NCI-H1694 treated with DMSO at 0.1 percent for 48 hours (cell line): ENCODE measurements around the gene CLSTN1.
"Not testable (repeated sequence)": the region's sequence is repeated elsewhere in the genome, so short reads cannot be mapped to it uniquely, and the experiment has no call there.

Experiments
- DNase-seq: peaks from one replicate; lab custom pipeline; 2025; lab: John Stamatoyannopoulos, UW

Gene CLSTN1

DNA sequence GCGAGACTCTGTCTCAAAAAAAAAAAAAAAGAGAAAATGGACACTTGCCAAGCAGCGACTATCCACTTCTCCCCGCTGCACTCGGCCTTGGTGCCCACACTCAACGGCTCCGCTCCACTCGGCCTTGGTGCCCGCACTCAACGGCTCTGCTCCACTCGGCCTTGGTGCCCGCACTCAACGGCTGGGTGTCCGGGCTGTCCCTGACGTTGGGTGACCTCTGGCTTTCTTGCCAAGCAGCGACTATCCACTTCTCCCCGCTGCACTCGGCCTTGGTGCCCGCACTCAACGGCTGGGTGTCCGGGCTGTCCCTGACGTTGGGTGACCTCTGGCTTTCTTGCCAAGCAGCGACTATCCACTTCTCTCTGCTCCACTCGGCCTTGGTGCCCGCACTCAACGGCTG lies 61.3 kb downstream of the CLSTN1 start:
- DNase-seq, result not testable (repeated sequence)

DNA sequence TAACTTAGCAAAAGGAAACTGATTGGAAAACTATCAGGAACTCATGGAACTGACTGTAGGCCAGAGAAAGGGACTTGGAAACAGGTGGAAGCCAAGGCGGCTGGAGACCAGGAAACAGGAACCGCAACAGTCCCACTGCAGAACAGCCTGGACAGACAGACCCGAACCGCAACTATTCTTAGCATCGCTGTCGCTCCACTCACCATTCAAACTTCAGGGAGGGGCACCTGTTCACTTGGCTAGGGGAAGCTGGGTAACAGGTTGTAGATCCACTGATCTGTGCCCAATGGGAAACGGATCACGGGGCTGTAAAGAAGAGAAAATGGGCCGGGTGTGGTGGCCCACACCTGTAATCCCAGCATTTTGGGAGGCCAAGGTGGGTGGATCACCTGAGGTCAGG lies 61.9 kb downstream of the CLSTN1 start:
- DNase-seq, result no peak

- no peak for DNase-seq
Observed at GRCh38 chr1:9760824-9761223, 62.9 kb downstream of the CLSTN1 start.

DNA sequence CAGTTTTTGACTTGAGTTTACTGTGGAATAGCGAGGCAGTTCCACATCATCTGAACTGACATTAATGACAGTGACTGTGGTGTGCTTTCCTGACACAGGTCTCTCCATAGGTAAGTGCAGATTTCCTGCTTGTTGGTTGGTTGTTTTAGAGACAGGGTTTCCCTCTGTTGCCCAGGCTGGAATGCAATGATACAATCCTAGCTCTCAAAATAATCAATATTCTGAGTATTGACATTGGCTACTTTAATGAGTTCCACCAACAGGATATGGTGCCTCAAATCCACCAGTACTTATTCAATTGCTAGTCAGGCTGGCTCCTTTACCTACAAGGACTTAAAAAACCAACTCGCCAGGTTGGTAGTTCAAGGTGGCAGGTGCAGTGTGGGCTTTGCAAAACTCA lies 63.8 kb downstream of the CLSTN1 start:
- DNase-seq, result no peak

- no peak for DNase-seq
Observed at GRCh38 chr1:9758559-9759121, 65.1 kb downstream of the CLSTN1 start.

DNA sequence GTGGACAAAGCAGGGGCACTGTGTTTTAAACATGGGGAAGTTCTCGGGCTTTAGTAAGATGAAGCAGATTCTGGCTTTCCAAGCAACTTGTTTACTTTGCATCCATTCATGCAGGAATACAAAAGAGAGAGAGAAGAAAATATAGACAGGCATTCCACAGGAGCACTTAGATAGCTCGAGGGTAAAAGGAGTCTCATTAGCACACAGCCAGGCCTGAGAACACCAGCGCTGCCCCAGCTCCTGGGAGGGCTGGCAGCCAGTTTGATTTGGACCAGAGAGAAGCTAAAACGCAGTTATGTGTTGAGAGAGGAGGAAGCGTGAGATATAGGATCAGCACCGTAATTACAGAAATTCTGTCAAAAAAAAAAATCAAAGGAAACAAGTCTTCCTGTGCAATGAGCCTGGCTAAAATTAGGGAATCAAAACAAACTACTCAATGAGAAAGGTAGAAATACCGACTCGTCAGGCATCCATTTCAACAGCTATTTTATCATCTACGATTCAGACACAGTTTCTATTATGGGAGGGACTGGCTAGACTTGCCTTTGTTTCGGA lies 68.2 kb downstream of the CLSTN1 start:
- DNase-seq, result no peak

GRCh38 chr1:9753121-9753531 lies 70.6 kb downstream of the CLSTN1 start:
- DNase-seq, result peak; percentile 14

DNA sequence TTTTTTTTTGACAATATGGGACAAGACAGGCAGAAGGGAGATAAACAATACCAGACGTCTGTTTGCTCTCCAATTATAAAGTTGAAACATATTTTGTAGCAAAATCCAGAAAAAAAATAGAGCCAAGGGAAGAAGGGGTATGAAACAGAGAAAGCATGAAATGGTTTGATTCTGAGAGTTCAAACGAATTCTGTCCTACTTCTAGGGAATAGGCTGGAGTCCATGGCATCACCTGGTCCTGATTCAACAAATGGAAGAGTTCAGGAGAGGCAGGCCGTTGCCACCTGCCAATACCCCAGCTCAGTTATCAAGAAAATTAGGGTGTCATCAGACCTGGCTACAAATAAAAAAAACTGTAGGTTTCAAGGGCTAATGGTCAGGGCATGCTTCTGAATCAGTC lies 71.8 kb downstream of the CLSTN1 start:
- no peak for DNase-seq

DNA sequence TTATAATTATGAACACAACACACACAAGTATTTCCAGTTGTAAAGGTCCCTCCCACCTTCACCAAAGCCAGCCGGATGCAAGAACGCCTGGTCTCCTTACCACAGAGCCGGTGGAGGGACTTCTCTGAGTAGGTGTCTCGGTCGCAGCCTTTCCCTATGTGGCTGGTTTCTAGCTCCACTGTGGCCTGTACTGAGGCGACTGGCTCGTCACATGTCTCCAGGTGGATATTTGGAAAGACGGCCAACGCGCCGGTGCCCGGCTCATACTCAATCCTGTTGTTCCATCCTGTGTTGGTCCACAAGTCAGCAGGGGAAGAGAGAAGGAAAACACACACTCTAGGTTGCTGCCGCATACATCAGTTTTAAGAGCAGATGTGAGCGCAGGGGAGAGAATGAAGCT lies 74.4 kb downstream of the CLSTN1 start:
- DNase-seq, result no peak

- DNase-seq, result not testable (repeated sequence)
Observed at GRCh38 chr1:9748391-9748790, 75.4 kb downstream of the CLSTN1 start.

DNA sequence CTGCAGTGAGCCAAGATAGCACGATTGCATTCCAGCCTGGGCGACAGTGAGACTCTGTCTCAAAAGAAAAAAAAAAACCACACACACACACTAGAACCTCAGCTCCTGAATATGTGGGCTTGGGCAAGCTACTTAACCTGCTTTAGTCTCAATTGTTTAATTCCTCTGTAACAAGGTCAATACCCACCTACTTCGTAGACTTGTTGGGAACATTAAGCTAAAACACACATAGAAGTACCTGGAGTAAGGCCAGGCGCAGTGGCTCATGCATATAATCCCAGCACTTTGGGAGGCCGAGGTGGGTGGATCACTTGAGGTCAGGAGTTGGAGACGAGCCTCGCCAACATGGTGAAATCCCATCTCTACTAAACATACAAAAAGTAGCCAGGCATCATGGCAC lies 77.1 kb downstream of the CLSTN1 start:
- DNase-seq, result no peak

GRCh38 chr1:9746211-9746610 lies 77.6 kb downstream of the CLSTN1 start:
- no peak for DNase-seq

GRCh38 chr1:9744106-9744799 lies 79.5 kb downstream of the CLSTN1 start:
- DNase-seq, result no peak

GRCh38 chr1:9737671-9738070 lies 86.1 kb downstream of the CLSTN1 start:
- no peak for DNase-seq

- no peak for DNase-seq
Observed at GRCh38 chr1:9737057-9737456, 86.7 kb downstream of the CLSTN1 start.

DNA sequence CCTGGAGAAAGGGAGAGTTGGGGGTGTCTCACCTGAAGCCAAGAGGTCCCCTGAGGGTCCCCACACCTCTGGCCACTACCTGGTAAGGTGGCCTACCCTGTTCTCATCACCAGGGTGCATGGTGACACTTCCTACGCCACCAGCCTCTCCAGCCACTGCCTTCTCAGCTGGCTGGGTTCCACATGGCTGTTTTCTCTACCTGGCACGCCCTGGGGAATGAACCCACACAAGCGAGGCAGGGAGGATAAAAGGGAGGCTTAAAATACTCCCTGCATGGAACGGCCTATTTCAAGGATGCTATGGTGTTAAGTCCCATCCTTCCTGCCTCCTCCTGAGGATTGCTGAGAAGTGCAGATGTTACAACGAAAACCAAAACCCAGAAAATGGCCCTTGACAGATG lies 87.5 kb downstream of the CLSTN1 start:
- DNase-seq, result no peak

DNA sequence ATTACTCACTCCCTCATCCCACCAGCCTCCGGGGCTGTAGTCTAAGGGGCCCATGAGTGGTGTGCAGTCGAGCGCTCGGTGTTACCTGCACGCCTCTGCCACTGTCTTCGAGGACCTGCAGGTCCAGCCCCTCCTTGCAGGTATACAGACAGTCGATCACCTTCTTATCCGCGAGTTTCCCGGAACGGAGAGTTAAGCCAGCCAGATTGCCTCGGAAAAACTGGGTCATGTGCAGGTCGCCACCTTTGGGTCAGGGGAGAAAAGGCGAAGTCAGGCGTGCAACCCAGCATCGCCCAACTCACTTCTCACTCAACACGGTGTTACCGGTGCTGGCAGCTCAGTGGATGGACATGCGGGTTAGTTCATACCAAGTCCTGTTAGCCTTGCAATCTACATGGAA lies 88.0 kb downstream of the CLSTN1 start:
- no peak for DNase-seq

- no peak for DNase-seq
Observed at GRCh38 chr1:9733160-9733789, 90.5 kb downstream of the CLSTN1 start.

GRCh38 chr1:9732123-9732971 lies 91.4 kb downstream of the CLSTN1 start:
- no peak for DNase-seq

- DNase-seq, result no peak
Observed at GRCh38 chr1:9731561-9731960, 92.2 kb downstream of the CLSTN1 start.

- no peak for DNase-seq
Observed at GRCh38 chr1:9731051-9731537, 92.7 kb downstream of the CLSTN1 start.
